ENCODE data around the gene SCAMP3. TPM values are rescaled to one million over a fixed set of nuclear protein-coding genes. Genes with fewer than 3 reads are reported as not detected.
"Not testable (repeated sequence)": the region's sequence is repeated elsewhere in the genome, so short reads cannot be mapped to it uniquely, and the experiment has no call there.

Gene SCAMP3
- total and polyA plus RNA-seq, 2 experiments from 2014 or later = 67.3 to 172 TPM

DNA sequence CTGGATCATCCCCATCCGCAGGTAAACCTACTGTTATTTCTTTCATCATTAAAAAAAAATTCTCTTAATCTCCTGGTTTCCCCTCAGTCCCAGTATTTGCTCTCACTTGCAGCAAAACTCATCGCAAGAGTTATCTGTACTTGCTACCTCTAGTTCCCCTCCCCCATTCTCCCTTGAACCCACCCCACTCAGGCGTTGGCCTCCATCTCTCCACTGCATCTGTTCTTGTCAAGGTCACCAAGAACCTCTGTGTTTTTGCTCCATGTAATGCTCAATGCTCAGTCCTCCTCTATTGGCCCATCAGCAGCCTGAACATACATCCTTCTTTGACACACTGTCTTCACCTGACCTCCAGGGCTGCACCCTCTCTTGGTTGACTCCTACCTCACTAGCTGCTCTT, 34.5 kb upstream of the SCAMP3 start:
- Histone ChIP-seq H3K27ac (no peak overlapping the region), H3K36me3 (no peaks in the 10 kb centered on the region), H3K27me3 (peaks cover 42% of the 10 kb centered on the region), H3K9me3 (ENCODE audit: low read depth) (no peaks in the 10 kb centered on the region), H3K4me3 (no peak overlapping the region), H3K4me1 (ENCODE audit: low read depth) (peaks cover 12% of the 10 kb centered on the region)
- TF ChIP-seq, protein P1, sequence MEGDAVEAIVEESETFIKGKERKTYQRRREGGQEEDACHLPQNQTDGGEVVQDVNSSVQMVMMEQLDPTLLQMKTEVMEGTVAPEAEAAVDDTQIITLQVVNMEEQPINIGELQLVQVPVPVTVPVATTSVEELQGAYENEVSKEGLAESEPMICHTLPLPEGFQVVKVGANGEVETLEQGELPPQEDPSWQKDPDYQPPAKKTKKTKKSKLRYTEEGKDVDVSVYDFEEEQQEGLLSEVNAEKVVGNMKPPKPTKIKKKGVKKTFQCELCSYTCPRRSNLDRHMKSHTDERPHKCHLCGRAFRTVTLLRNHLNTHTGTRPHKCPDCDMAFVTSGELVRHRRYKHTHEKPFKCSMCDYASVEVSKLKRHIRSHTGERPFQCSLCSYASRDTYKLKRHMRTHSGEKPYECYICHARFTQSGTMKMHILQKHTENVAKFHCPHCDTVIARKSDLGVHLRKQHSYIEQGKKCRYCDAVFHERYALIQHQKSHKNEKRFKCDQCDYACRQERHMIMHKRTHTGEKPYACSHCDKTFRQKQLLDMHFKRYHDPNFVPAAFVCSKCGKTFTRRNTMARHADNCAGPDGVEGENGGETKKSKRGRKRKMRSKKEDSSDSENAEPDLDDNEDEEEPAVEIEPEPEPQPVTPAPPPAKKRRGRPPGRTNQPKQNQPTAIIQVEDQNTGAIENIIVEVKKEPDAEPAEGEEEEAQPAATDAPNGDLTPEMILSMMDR (IDR thresholded peaks at IDR 0.05; ENCODE audit: low read depth, low read length) = no peak
- no peak for DNase-seq (ENCODE audit: low read depth in 1 of 2, low spot score in 1 of 2)

GRCh38 chr1:155295942-155296267, 33.7 kb upstream of the SCAMP3 start:
- Histone ChIP-seq H3K27me3 (peaks cover 42% of the 10 kb centered on the region), H3K4me1 (ENCODE audit: low read depth) (peaks cover 12% of the 10 kb centered on the region), H3K4me3 (no peak overlapping the region), H3K36me3 (no peaks in the 10 kb centered on the region), H3K9me3 (ENCODE audit: low read depth) (no peaks in the 10 kb centered on the region), H3K27ac (no peak overlapping the region)
- DNase-seq (ENCODE audit: low read depth in 1 of 2, low spot score in 1 of 2) = no peak
- TF ChIP-seq, protein P1 (IDR thresholded peaks at IDR 0.05; ENCODE audit: low read depth, low read length) = no peak

DNA sequence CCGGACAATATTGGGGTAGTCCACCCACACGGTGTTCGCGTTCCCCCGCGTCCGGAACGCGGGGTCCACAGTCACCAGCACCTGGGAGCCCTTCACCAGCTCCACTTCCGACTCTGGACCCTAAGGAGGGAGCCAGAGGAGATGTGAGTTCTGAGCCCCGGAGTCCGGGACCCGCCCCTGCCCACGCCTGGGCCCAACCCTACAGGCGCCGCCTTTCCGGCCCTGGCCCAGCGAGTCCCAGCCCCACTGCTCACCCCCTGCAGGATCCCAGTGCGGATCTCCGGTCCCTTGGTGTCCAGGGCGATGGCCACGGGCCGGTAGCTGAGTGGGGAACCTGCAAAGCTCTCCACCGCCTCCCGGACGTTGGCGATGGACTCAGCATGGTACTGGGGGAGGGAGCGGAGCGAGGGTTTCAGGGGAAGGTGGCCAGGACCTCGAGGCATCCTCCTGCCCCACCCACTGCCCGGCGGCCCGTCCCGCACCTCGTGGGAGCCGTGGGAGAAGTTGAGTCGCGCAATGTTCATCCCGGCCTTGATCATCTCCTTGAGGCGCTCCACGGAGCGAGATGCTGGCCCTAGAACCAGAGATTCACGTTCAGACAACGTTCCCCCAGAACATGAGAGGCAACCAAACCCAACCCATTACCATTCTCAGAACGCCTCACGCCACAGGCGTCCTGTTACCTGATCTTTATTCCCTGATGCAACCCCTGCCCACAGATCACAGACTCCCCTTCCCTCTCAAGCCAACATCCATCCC, 33.2 kb upstream of the SCAMP3 start:
- Histone ChIP-seq H3K36me3 (no peaks in the 10 kb centered on the region), H3K27ac (no peak overlapping the region), H3K4me3 (no peak overlapping the region), H3K9me3 (ENCODE audit: low read depth) (no peaks in the 10 kb centered on the region), H3K4me1 (ENCODE audit: low read depth) (peaks cover 12% of the 10 kb centered on the region), H3K27me3 (peaks cover 42% of the 10 kb centered on the region)
- DNase-seq (ENCODE audit: low read depth in 1 of 2, low spot score in 1 of 2) = no peak
- TF ChIP-seq, protein P1 (IDR thresholded peaks at IDR 0.05; ENCODE audit: low read depth, low read length) = no peak

- H3K27ac ChIP-seq = no peak overlapping the region
- peaks cover 42% of the 10 kb centered on the region for H3K27me3 ChIP-seq
- TF ChIP-seq, protein P1 (IDR thresholded peaks at IDR 0.05; ENCODE audit: low read depth, low read length) = no peak
- no peak for DNase-seq (ENCODE audit: low read depth in 1 of 2, low spot score in 1 of 2)
- no peaks in the 10 kb centered on the region for H3K36me3 ChIP-seq
- H3K9me3 ChIP-seq (ENCODE audit: low read depth) = no peaks in the 10 kb centered on the region
- no peak overlapping the region for H3K4me3 ChIP-seq
- H3K4me1 ChIP-seq (ENCODE audit: low read depth) = peaks cover 12% of the 10 kb centered on the region
Measured at GRCh38 chr1:155294520-155295182, 32.5 kb upstream of the SCAMP3 start.

DNA sequence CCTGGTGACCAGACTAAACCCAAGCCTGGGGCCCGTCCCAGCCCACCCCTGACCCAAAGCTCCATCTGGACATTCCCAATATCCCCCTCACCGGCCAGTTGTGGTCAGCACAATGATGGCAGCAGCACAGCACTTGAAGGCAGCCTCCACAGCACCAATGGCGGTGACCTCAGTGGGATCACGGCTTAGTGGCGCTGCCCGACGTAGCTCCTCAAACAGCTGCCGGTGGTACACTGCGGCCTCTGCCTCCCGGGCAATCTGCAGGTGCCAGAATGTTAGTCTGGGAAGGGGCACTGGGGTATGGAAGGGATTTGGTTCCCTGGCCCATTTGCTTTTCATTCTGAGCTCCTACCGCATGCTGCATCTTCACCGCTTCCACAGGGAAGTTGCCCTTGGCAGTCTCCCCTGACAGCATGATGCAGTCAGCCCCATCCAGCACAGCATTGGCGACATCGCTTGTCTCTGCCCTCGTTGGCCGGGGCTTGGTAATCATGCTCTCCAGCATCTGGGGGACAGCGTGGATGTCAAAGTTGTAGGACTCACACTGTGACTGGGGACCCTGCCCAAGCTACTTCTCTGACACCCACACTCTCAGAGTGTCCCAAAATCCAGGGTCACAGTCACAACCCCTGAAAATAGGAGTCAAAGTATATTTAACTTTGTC, 31.1 kb upstream of the SCAMP3 start:
- TF ChIP-seq, protein P1 (IDR thresholded peaks at IDR 0.05; ENCODE audit: low read depth, low read length) = no peak
- Histone ChIP-seq H3K4me1 (ENCODE audit: low read depth) (peaks cover 12% of the 10 kb centered on the region), H3K9me3 (ENCODE audit: low read depth) (no peaks in the 10 kb centered on the region), H3K4me3 (no peak overlapping the region), H3K27me3 (peaks cover 42% of the 10 kb centered on the region), H3K36me3 (no peaks in the 10 kb centered on the region), H3K27ac (no peak overlapping the region)
- no peak for DNase-seq (ENCODE audit: low read depth in 1 of 2, low spot score in 1 of 2)

- not testable (repeated sequence) for H3K4me1 ChIP-seq (ENCODE audit: low read depth); H3K27ac ChIP-seq; H3K9me3 ChIP-seq (ENCODE audit: low read depth); DNase-seq (ENCODE audit: low read depth in 1 of 2, low spot score in 1 of 2); H3K36me3 ChIP-seq; H3K4me3 ChIP-seq
- peaks cover 37% of the 10 kb centered on the region for H3K27me3 ChIP-seq
Measured at GRCh38 chr1:155291006-155291405, 28.8 kb upstream of the SCAMP3 start.
